Epithelial cell of esophagus (primary cell): ENCODE data around the gene TMEM243.
"Not testable (repeated sequence)": the region's sequence is repeated elsewhere in the genome, so short reads cannot be mapped to it uniquely, and the experiment has no call there.

Experiments used
- DNase-seq: peaks from one replicate; pipeline ENCODE4 v3.0.0; 2010; ENCODE audit warnings: low read depth
- H3K4me3 ChIP-seq: 2 replicates; pipeline ENCODE4 v1.5.1; 2011; ENCODE audit warnings: mild to moderate bottlenecking, low read length, control low read depth
- TF ChIP-seq, protein P1 (sequence below): IDR thresholded peaks from 2 replicates; pipeline ENCODE4 v1.5.1; 2011; ENCODE audit warnings: low read depth, mild to moderate bottlenecking, low read length, control low read depth, inconsistent platforms; ENCODE audit not compliant: insufficient read depth; ENCODE audit errors: missing control alignments

The TMEM243 gene

GRCh38 chr7:87212498-87212897, 7.0 kb downstream of the TMEM243 start:
- TF ChIP-seq, protein P1, sequence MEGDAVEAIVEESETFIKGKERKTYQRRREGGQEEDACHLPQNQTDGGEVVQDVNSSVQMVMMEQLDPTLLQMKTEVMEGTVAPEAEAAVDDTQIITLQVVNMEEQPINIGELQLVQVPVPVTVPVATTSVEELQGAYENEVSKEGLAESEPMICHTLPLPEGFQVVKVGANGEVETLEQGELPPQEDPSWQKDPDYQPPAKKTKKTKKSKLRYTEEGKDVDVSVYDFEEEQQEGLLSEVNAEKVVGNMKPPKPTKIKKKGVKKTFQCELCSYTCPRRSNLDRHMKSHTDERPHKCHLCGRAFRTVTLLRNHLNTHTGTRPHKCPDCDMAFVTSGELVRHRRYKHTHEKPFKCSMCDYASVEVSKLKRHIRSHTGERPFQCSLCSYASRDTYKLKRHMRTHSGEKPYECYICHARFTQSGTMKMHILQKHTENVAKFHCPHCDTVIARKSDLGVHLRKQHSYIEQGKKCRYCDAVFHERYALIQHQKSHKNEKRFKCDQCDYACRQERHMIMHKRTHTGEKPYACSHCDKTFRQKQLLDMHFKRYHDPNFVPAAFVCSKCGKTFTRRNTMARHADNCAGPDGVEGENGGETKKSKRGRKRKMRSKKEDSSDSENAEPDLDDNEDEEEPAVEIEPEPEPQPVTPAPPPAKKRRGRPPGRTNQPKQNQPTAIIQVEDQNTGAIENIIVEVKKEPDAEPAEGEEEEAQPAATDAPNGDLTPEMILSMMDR = no peak
- H3K4me3 ChIP-seq = no peak overlapping the region
- DNase-seq = no peak

DNA sequence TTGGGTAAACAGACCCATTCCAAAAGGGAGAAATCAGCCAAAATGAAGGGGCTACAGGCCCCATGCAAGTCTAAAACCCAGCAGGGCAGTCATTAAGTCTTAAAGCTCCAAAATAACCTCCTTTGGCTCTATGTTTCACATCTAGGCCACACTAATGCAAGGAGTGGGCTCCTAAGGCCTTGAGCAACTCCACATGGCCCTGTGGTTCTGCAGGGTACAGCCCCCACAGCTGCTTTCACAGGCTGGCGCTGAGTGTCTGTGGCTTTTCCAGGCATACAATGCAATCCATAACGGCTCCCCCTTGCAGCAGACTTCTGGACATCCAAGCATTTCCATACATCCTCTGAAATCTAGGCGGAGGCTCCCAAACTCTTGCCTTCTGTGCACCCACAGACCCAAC, 9.0 kb downstream of the TMEM243 start:
- TF ChIP-seq, protein P1 = no peak
- no peak overlapping the region for H3K4me3 ChIP-seq
- DNase-seq = no peak

- no peak overlapping the region for H3K4me3 ChIP-seq
- no peak for DNase-seq
- TF ChIP-seq, protein P1 = no peak
Observed at GRCh38 chr7:87209295-87209924, 10.1 kb downstream of the TMEM243 start.

GRCh38 chr7:87206361-87206760, 13.2 kb downstream of the TMEM243 start:
- no peak overlapping the region for H3K4me3 ChIP-seq
- TF ChIP-seq, protein P1 = no peak
- peak; percentile 42 for DNase-seq

DNA sequence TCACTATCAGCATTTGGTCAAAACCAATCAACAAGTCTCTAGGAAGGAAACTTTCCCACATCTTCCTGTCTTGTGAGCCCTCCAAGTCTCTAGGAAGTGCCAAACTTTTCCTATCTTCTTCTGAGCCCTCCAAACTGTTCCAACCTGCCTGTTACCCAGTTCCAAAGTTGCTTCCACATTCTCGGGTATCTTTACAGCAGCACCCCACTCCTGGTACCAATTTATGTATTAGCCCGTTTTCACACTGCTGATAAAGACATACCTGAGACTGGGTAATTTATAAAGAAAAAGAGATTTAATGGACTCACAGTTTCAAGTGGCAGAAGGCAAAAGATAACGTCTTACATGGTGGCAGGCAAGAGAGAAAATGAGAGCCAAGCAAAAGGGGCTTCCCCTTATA, 13.8 kb downstream of the TMEM243 start:
- DNase-seq, H3K4me3 ChIP-seq: not testable (repeated sequence)

DNA sequence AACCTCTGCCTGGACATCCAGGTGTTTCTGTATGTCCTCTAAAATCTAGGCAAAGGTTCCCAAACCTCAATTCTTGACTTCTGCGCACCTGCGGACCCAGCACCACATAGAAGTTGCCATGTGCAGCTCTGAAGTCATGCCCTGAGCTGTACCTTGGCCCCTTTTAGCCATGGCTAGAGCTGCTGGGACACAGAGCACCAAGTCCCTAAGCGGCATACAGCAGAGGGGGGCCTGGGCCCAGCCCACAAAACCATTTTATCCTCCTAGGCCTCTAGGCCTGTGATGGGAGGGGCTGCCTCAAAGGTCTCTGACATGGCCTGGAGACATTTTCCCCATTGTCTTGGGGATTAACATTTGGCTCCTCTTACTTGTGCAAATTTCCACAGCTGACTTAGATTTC, 14.6 kb downstream of the TMEM243 start:
- no peak for DNase-seq
- TF ChIP-seq, protein P1 = no peak
- no peak overlapping the region for H3K4me3 ChIP-seq

- not testable (repeated sequence) for H3K4me3 ChIP-seq, DNase-seq
Observed at GRCh38 chr7:87203929-87204328, 15.6 kb downstream of the TMEM243 start.

DNA sequence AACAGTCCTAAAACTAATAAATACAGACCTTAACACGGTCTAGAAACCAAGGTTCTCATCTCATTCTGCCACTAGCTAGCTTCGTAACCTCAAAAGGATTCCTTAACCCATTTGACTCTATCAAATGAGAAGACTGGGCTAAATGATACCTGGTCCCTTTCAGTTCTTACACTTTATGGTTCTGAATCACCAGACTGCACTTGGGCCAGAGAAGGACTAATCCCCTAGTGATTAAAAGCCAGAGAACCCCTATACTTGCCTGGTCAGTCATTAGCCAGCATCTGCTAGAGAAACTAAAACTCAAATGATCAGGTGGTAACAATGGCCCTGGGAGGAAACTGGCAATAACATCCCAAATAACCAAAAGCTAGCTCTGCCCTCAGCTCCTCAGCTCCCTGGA, 16.8 kb downstream of the TMEM243 start:
- no peak for DNase-seq
- TF ChIP-seq, protein P1 = no peak
- H3K4me3 ChIP-seq = no peak overlapping the region
